Stimulated activated CD8-positive, alpha-beta memory T cell treated with anti-CD3 and anti-CD28 coated beads, Interleukin-7, amount 100 ng/mL, for 48 hours (primary cell): Measurements from ENCODE around the gene UNC93A.
"Not testable (repeated sequence)": the region's sequence is repeated elsewhere in the genome, so short reads cannot be mapped to it uniquely, and the experiment has no call there.

ENCODE experiments used
- DNase-seq, 2 donors: peaks; one replicate each; pipeline ENCODE4 v3.0.0-alpha.2; 2020; ENCODE audit warnings: low read depth in 1 of 2; ENCODE audit errors: extremely low read depth in 1 of 2

The UNC93A gene

DNA sequence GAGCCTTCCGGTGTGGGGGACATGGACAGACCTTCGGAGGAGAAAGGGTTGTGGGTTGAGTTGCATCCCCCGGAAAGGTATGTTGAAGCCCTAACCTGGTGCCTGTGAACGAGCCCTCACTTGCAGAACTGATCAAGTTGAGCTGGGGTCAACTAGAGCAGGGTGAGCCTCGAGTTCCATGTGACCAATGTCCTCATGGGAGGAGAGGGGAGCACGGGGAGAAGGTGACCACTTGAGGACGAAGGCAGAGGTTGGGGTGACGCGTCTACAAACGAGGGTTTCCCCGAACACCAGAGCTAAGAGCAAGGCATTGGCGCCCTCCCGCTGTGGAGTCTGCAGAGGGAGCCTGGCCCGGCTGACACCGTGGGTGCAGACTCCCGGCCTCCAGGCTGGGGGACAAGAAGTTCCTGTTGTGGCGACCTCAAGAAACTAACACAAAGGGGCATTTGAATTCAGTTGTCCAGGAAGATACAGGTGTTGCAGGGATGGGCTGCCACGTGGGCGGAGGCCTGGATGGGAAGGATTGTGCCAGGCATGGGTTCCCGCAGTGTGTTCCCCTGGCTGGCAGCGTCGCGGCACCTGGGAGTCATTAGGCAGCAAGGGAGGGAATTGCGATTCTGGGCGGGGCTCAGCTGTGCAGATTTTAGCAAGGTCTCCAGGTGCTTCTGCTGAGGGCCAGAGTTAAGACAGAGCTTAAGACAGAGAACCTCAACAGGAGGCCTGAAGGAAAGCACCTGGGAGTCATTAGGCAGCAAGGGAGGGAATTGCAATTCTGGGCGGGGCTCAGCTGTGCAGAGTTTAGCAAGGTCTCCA is 20.4 kb upstream of the UNC93A start:
- DNase-seq = no peak

DNA sequence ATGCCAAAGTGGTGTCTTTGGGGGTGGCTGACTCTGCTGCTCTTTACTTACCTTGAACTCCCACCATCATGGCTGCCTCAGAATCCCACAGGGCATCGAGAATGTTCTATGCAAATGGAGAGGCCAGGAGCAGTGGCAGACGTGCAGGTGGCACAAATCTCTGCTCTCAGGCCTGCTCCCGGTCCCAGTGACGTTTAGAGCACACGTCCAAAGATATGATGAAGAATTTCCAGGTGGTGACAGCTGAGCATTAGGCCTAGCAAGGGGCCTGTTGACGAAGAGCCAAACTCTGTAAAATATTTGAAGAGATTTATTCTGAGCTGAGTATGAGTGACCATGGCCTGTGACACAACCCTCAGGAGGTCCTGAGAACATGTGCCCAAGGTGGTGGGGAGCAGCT is 19.0 kb upstream of the UNC93A start:
- DNase-seq = no peak

DNA sequence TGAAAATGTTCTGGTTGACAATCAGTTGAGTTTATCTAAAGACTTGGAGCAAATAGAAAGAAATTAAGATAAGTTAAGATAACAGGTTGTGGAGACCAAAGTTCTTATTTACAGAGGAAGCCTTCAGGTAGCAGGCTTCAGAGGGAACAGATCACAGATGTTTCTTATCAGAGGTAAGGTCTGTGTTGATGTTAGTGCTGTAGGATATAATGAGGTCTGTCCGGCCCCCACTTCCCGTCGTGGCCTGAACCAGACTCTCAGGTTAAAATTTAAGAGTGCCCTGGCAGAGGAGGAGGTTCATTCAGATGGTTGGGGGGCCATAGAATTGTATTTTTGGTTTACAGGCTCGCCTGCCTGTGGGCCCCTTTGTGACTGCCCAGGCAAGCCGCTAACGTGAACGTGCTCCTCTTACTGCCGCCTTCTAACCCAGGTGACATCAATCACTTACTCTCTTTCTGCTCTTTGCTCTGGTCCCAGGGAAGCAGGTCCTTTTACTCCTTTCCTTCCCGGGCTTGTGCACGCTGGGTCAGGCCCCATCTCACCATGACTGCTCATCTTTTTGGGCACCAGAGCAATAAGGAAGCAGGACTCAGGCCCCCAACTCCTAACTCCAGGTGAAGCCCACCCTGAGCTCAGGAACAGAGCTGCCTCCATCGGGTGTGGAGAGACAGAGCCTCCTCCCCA is 18.3 kb upstream of the UNC93A start:
- no peak for DNase-seq

DNA sequence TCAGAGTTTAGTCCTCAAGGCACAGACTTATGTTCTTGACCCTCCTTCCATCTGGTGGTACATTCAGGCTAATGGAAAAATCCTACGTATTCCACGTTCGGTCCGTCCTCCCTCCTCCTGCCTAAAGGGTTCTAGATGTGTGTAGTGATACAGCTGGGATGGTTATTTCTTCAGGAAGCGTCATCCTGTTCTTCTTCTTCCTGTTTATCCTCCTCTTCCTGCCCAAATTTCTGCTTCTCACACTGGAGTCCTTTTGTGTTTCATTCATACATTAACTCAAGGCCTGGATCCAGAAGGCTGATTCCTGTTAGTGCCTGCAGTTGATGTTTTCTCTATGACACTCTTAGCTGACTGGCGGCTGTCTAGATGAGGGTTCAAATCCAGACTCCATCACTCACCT is 16.8 kb upstream of the UNC93A start:
- no peak for DNase-seq

DNA sequence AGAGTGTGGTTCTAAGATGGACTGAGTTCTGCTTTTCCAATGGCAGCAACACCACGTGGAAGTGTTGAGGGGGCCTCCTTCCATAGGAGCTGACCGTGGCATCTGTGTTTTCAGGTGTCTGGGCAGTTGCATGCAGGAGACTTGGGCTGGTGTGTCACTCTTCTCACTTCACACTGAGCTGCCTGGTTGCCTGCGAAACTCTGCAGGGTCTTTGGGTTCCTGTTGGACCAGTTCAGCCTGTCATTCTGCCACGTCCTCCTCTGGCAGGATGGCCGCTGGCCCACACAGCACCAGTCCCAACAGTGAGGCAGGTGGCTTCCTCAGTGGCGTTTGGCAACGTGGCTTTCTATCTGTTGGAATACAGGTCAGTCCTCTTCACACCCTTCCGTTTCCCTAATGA is 16.1 kb upstream of the UNC93A start:
- no peak for DNase-seq

DNA sequence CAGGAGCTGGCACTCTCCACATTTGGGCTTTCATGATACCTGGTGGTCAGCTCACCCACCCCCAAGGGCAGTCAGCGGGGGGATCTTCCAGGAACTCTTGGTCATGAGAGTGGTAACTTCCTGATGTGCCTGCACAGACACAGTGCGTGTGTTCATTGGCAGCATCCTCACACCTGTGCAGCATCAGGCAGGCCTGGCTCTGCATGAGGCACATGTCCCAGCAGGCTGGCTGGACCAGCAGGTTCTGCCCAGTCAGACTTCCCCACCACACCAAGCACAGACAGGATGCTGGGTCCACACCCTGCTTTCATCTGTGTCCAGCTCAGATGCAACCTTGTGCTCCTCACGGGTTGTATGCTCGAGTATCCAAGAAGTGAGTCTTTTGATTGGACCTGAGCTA is 15.7 kb upstream of the UNC93A start:
- no peak for DNase-seq

DNA sequence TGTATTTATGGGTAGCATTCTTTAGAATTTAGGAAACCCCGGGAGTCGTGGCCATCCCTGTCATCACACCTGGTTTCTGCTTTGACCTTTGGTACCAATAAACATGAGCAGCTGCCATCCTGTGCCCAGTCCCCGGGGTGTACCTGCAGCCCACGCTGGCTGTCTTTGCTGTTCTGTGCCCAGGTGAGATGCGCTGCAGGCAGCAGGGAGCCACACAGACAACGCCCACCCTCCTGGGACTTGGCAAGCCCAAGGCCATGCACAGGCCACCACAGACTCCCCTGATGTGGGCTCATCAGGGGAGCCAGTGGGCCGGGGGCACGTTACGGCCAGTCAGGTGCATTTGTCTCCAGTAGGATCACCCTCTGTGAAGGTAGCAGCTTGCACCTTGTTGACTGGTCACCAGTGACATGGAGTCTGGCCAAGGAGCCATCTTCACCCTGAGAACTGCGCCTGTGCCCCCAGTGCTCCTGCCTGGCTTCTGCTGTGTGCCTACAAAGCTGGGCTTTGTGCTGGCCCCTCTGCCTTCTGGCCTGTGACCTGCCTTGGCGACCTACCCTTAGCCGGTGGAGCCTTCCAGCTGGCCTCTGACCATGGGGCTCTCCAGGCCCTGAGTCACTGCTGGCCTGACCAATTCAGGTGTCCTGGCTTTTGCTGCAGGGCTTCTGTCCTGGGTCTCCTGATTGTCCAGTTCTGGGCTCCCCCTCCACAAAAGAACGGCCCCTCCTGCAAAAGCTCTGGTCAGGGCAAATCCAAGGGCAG is 14.2 kb upstream of the UNC93A start:
- DNase-seq = no peak

DNA sequence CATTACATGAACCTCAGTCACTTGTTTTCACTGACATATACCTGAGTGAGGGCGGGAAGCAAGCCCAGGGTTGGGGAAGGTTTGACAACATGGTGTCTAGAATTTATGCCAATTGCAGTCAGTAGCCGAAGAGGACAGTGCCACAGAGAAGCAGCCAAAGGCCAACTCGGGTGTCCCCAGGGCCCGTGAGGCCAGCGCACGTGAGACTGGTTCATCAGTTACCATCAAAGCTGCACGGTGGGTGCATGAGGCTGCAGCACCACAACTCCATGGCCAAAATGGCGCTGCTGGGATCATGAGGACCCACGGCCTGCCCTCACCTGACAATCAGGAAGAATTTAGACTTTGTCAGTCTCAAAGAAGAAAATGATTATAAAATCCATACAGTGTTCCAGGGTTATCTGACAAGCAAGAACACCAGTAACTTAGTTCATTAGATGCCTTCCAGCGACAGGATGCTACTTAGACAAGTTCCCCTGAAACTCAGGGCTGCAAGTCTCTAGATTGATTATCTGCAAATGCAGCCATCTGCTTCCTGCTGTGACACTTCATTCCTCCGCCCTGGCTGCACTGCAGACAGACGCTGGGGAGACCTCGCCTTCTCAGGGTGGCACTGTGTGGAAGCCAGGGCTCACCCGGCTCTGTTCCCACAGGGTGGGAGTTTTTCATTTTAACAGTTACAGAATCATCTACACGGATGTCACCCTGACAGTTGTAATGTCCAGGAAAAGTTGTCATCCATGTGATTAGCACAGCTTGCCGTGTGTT is 12.8 kb upstream of the UNC93A start:
- not testable (repeated sequence) for DNase-seq

DNA sequence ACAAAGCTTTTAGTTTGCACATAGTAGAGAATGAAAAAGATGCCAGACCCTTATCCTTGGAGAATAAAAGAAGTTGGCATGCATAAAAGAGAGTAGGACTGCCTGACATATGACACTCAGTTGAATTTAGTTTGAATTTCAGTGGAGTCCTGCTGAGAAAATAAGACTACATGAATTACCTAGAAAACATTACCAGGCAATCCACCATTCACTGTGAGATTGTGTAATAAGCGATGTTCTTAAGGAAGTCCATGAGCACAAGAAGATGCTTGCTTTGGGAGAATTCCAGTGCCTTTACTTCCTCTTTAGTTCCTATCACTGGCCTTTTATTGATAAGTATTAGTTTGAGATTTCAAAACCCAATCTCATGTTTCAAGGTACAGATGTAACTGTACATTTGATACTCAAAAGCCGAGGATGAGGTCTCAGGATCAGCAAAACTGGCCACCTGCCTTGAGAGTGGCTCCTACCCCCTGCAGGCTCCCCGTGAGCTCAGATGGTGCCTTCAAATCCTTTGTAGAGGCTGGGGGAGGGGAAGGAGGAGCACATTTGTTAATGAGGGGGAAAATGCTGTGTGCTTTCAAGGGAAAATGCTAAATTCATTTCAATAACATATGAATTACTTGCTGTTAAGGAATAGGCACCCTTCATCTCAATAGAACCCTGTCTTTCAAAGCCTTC is 11.2 kb upstream of the UNC93A start:
- DNase-seq = no peak

DNA sequence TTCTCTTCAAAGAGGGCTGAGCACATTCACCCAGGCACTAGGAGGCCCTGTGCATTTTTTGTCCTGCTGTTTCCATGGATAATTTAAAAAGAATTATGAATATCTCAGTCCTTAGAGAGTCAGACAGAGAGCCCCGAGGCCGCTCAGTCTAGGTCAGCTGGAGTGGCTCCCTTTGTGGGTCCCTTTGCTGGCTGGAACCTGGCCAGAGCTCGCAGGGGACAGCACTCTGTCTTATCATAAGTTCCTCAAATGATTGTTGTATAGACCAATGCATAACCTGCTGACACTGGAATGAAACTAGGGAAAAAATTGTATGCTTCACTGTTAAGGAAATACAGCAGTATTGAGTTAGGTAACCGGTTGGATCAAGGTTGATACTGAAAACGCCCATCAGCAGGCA is 10.6 kb upstream of the UNC93A start:
- not testable (repeated sequence) for DNase-seq

DNA sequence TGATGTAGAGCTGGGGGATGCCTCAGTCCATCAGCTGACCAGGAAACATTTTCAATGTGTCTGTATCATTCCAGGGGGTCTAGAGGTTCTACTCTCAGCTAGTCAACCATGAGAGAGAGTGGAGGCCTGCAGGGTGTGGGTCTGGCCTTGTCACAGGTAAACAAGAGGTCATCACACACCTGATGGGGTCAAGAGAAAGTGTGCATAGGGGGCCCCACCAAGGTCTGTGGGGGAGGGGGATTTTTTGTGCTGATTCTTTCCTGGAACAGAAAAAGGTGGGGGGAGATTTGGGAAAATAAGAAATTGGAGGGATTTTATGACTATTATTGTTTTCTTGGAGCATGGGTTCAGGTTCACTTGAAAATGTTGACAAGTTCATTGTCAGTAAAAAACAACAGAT is 8.9 kb upstream of the UNC93A start:
- DNase-seq = no peak

DNA sequence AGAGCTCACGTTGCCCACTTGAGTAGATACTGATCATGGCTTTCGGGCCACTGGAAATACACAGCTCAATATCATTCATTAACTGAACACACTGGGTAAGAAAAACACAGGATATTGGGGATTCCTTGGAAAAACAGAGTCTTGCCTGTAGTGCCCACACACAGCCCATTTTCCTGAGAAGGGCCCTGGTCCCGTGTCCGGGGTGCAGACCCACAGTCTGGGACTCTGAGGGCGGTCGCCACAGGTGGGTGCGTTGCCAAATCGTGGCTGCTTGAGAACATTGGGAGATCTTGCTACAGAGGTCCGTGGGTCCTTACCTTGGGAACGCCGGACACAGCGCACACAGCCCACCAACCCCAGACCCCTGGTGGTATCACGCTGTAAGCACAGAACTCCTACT is 6.5 kb upstream of the UNC93A start:
- DNase-seq = not testable (repeated sequence)

DNA sequence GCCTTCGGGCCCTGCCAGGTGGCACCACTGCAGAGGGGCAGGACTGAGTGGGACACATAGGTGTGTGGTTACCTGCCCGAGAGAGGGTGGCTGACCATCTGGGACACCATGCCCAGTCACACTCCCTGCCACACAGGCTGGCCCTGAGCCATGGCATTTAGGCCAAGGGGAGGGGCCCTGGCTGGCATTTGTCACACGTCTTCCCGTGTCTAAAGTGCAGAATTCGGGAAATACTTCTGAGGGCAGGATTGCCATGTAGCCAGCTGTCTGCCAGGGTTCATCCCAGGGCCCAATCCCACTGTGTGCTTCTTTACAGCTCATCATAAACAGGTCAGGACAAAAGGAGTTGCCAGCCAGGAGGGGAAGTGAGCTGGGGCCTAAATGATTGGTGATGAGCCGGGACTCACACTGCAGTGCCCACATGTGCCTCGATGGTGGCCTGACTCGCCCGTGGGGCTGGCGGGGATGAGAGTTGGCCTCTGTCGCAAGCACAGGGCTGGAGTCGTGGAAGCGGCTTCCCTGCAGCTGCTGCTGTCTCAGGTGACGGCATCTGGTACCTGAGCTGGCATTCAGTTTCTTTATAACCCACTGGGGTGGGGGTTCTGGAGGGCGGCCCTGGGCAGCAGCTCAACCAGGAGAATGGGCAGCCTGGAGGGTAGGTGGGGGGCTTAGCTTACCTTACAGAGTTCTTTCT is 5.9 kb upstream of the UNC93A start:
- DNase-seq = no peak

DNA sequence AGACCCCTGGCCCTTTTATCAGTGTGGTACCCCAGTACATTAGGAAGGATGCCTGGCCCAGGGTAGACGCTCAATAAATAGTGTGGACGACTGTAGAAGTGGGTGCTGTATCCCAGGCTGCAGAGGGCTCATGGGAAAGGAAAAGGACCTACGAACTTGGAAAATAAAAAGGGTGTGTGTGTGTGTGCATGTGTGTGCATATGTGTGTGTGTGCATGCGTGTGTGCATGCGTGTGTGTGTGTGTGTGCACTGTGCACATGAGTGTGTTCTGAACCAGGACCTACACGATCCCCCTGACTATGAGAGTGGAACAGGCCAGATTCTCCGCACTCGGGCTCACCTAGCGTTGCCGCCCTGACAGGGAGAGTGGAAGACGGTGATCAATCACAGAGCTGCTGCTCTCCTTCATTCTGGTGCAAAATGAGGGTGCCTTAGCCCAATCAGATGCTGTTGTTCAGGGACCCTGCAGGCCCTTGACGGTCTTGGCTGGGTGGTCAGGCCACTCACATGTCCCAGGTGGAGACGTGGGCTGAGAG is 3.5 kb upstream of the UNC93A start:
- no peak for DNase-seq

DNA sequence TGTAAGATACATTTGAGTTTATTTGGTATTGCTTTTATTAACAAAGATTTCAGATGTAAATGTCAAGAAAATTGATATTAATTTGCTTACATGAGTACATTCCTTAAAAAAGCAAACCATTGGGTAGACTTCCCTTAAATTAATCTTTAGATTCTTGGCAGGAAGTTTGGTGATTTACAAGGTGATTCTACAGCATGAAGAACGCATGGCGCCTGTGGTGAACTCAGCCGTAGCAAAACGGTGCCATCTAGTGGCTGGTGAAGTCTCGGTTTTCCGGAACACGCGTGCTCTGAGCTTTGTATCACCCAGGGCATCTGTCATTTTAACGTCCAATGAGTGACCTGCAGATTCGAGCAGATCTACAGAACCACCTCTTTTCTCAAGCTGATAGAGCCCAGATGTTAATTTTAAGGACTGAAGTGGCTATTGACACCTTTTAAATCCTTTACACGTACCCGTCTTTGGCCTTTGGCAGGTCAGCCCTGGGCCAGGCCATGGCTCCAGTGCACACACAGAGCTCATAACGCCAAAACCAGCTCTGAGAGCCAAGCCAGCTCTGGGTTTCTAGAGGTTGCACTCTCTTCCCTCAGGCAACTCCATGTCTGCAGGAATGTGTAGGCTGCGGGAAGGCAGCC is 2.4 kb upstream of the UNC93A start:
- DNase-seq = not testable (repeated sequence)

DNA sequence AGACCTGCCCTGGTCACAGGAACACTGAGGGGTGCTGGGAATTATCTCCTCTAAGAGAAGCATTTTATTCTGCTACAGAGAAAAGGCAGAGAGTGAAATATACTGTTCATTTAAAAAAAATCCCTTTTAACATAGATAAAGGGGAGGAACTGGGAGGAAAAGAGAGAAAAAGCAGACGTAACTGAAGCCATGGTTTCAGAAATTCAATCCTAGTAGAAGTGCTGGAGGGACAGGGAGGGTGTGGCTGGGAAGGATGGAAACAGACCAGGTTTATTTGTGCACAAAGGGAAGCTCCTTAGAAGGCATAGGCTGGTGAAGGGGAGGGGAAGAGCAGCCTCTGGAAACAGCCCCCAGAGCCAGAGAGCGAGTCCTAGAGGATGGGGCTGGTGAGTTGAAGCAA is 1.8 kb upstream of the UNC93A start:
- DNase-seq = not testable (repeated sequence)

DNA sequence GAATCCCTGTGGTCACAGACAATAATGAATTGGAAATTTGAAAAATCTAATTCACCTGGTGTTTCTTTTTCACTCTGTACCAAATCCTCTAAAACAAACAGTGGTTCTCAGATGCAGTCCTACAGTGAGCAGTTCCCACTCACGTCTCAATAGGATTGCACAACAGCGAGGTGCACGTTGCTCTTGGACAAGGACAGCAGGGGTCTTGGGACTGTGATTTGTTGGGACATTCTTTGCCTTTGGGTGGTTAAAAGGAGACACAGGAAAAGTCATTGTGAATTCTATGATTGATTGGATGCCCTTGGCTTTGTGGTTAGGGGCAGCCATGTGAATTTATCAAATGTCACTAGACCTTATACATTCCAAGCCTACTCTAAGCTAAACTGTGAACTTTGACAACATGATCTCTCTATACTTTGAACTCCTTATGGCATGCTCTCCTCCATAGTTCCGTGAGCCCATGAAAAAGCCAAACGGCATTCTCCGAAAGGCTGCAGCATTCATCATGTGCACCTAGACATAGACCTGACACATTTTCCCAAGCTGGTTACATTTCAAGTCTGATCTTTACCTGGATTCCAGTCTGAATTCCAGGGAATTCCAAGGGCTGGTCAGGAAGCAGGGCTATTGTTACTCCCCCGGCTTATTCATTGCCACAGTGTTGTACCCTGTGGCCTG is 647 bp downstream of the UNC93A start:
- DNase-seq = no peak

DNA sequence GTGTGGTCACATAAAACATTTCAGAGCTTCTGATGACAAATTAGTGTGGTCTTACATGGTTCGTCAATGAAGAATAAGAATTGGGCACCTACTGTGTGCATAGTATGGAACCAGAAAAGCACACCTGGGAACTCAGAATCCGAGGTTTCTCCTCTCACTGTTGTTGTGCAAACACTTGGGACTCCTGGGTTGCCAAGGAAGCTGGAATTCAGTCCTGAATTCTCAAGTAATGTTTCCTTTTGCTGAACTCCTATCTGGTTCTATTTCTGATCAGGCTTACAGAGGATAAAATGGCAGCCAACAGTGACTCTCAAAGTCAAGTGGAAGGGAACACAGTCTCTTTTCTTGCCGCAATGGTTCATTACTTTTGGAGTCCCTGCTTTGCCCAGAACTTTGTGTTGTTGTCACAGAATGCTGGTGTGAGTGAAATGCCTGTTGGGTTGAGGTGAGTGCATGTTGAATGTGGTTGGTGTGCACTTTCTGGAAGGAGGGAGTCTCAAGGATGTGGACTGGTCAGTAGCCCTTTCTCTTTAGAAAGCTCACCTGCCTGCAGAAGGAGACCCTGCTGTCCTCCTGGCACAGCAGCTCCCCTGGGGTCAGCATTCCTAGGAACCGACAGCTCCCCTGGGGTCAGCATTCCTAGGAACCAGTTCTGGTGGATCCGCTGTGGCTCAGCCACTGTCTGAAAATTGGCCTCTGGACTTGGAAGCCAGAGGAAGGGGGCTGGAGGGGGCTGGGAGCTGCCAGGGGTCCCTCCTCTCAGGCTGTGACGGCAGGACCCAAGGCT is 1.4 kb downstream of the UNC93A start:
- DNase-seq = no peak
